Measurements from ENCODE around the gene MOCS3.
A peak's percentile ranks its signal among the peaks of the same experiment; 100 is the strongest.

The MOCS3 gene

GRCh38 chr20:50983321-50983720, 24.7 kb downstream of the MOCS3 start:
- Histone ChIP-seq H3K27ac (ENCODE audit: low read depth, low read length) (no peak overlapping the region), H3K36me3 (ENCODE audit: control insufficient read depth, insufficient read depth, low read length) (no peaks in the 10 kb centered on the region), H3K4me3 (ENCODE audit: low read depth, low read length) (no peak overlapping the region), H3K9me3 (ENCODE audit: control insufficient read depth, insufficient read depth, low read length) (no peaks in the 10 kb centered on the region), H3K9ac (ENCODE audit: low read depth, low read length) (no peak overlapping the region), H3K27me3 (ENCODE audit: control insufficient read depth, insufficient read depth, low read length) (no peaks in the 10 kb centered on the region), H3K4me1 (ENCODE audit: control insufficient read depth, insufficient read depth, low read length) (no peaks in the 10 kb centered on the region)

GRCh38 chr20:50987493-50988210, 29.0 kb downstream of the MOCS3 start:
- Histone ChIP-seq H3K4me3 (ENCODE audit: low read depth, low read length) (no peak overlapping the region), H3K4me1 (ENCODE audit: control insufficient read depth, insufficient read depth, low read length) (peaks cover 8% of the 10 kb centered on the region), H3K36me3 (ENCODE audit: control insufficient read depth, insufficient read depth, low read length) (no peaks in the 10 kb centered on the region), H3K9me3 (ENCODE audit: control insufficient read depth, insufficient read depth, low read length) (no peaks in the 10 kb centered on the region), H3K27me3 (ENCODE audit: control insufficient read depth, insufficient read depth, low read length) (no peaks in the 10 kb centered on the region), H3K9ac (ENCODE audit: low read depth, low read length) (no peak overlapping the region), H3K27ac (ENCODE audit: low read depth, low read length) (no peak overlapping the region)

GRCh38 chr20:50991076-50991475, 32.5 kb downstream of the MOCS3 start:
- no peak overlapping the region for H3K4me3 ChIP-seq (ENCODE audit: low read depth, low read length)
- no peak overlapping the region for H3K27ac ChIP-seq (ENCODE audit: low read depth, low read length)

GRCh38 chr20:50992336-50992732, 33.7 kb downstream of the MOCS3 start:
- Histone ChIP-seq H3K36me3 (ENCODE audit: control insufficient read depth, insufficient read depth, low read length) (no peaks in the 10 kb centered on the region), H3K9me3 (ENCODE audit: control insufficient read depth, insufficient read depth, low read length) (no peaks in the 10 kb centered on the region; the same call in 1 of the 2 replicates), H3K27me3 (ENCODE audit: control insufficient read depth, insufficient read depth, low read length) (no peaks in the 10 kb centered on the region), H3K27ac (ENCODE audit: low read depth, low read length) (peak overlapping the region; percentile 91), H3K4me1 (ENCODE audit: control insufficient read depth, insufficient read depth, low read length) (peaks cover 11% of the 10 kb centered on the region), H3K9ac (ENCODE audit: low read depth, low read length) (peak overlapping the region; percentile 19; the same call in 1 of the 2 replicates), H3K4me3 (ENCODE audit: low read depth, low read length) (peak overlapping the region; percentile 6; the same call in 1 of the 2 replicates)

More at GRCh38 chr20:50991076-50991475, 32.5 kb downstream of the MOCS3 start:
- H3K27me3 ChIP-seq (ENCODE audit: control insufficient read depth, insufficient read depth, low read length): no peaks in the 10 kb centered on the region
- H3K9me3 ChIP-seq (ENCODE audit: control insufficient read depth, insufficient read depth, low read length): no peaks in the 10 kb centered on the region; the same call in 1 of the 2 replicates
- H3K9ac ChIP-seq (ENCODE audit: low read depth, low read length): no peak overlapping the region
- peaks cover 11% of the 10 kb centered on the region for H3K4me1 ChIP-seq (ENCODE audit: control insufficient read depth, insufficient read depth, low read length)
- H3K36me3 ChIP-seq (ENCODE audit: control insufficient read depth, insufficient read depth, low read length): no peaks in the 10 kb centered on the region

- Histone ChIP-seq H3K9me3 (ENCODE audit: control insufficient read depth, insufficient read depth, low read length) (no peaks in the 10 kb centered on the region; the same call in 1 of the 2 replicates), H3K4me1 (ENCODE audit: control insufficient read depth, insufficient read depth, low read length) (peaks cover 11% of the 10 kb centered on the region), H3K27me3 (ENCODE audit: control insufficient read depth, insufficient read depth, low read length) (no peaks in the 10 kb centered on the region), H3K4me3 (ENCODE audit: low read depth, low read length) (peak overlapping the region; percentile 6; the same call in 1 of the 2 replicates), H3K9ac (ENCODE audit: low read depth, low read length) (peak overlapping the region; percentile 19; the same call in 1 of the 2 replicates), H3K36me3 (ENCODE audit: control insufficient read depth, insufficient read depth, low read length) (no peaks in the 10 kb centered on the region), H3K27ac (ENCODE audit: low read depth, low read length) (peak overlapping the region; percentile 91)
Measured at GRCh38 chr20:50992733-50993457, 34.3 kb downstream of the MOCS3 start.

GRCh38 chr20:50993876-50994275, 35.3 kb downstream of the MOCS3 start:
- H3K9me3 ChIP-seq (ENCODE audit: control insufficient read depth, insufficient read depth, low read length): no peaks in the 10 kb centered on the region; the same call in 1 of the 2 replicates
- no peaks in the 10 kb centered on the region for H3K27me3 ChIP-seq (ENCODE audit: control insufficient read depth, insufficient read depth, low read length)
- H3K4me1 ChIP-seq (ENCODE audit: control insufficient read depth, insufficient read depth, low read length): peaks cover 11% of the 10 kb centered on the region
- no peak overlapping the region for H3K27ac ChIP-seq (ENCODE audit: low read depth, low read length)
- H3K4me3 ChIP-seq (ENCODE audit: low read depth, low read length): no peak overlapping the region
- H3K36me3 ChIP-seq (ENCODE audit: control insufficient read depth, insufficient read depth, low read length): no peaks in the 10 kb centered on the region
- H3K9ac ChIP-seq (ENCODE audit: low read depth, low read length): no peak overlapping the region

GRCh38 chr20:50995506-50995905, 36.9 kb downstream of the MOCS3 start:
- H3K27me3 ChIP-seq (ENCODE audit: control insufficient read depth, insufficient read depth, low read length): no peaks in the 10 kb centered on the region
- H3K36me3 ChIP-seq (ENCODE audit: control insufficient read depth, insufficient read depth, low read length): no peaks in the 10 kb centered on the region
- H3K4me3 ChIP-seq (ENCODE audit: low read depth, low read length): no peak overlapping the region
- H3K27ac ChIP-seq (ENCODE audit: low read depth, low read length): no peak overlapping the region
- H3K9me3 ChIP-seq (ENCODE audit: control insufficient read depth, insufficient read depth, low read length): no peaks in the 10 kb centered on the region; the same call in 1 of the 2 replicates
- peaks cover 11% of the 10 kb centered on the region for H3K4me1 ChIP-seq (ENCODE audit: control insufficient read depth, insufficient read depth, low read length)
- H3K9ac ChIP-seq (ENCODE audit: low read depth, low read length): no peak overlapping the region

GRCh38 chr20:50996901-50997865, 38.6 kb downstream of the MOCS3 start:
- Histone ChIP-seq H3K9ac (ENCODE audit: low read depth, low read length) (no peak overlapping the region), H3K4me3 (ENCODE audit: low read depth, low read length) (no peak overlapping the region), H3K27me3 (ENCODE audit: control insufficient read depth, insufficient read depth, low read length) (no peaks in the 10 kb centered on the region), H3K36me3 (ENCODE audit: control insufficient read depth, insufficient read depth, low read length) (no peaks in the 10 kb centered on the region), H3K9me3 (ENCODE audit: control insufficient read depth, insufficient read depth, low read length) (no peaks in the 10 kb centered on the region; the same call in 1 of the 2 replicates), H3K27ac (ENCODE audit: low read depth, low read length) (no peak overlapping the region), H3K4me1 (ENCODE audit: control insufficient read depth, insufficient read depth, low read length) (peaks cover 7% of the 10 kb centered on the region)

GRCh38 chr20:50999355-50999754, 40.7 kb downstream of the MOCS3 start:
- Histone ChIP-seq H3K9me3 (ENCODE audit: control insufficient read depth, insufficient read depth, low read length) (no peaks in the 10 kb centered on the region), H3K27me3 (ENCODE audit: control insufficient read depth, insufficient read depth, low read length) (no peaks in the 10 kb centered on the region), H3K27ac (ENCODE audit: low read depth, low read length) (no peak overlapping the region)

GRCh38 chr20:51001430-51002265, 43.0 kb downstream of the MOCS3 start:
- Histone ChIP-seq H3K4me1 (ENCODE audit: control insufficient read depth, insufficient read depth, low read length) (no peaks in the 10 kb centered on the region), H3K9ac (ENCODE audit: low read depth, low read length) (no peak overlapping the region), H3K4me3 (ENCODE audit: low read depth, low read length) (no peak overlapping the region), H3K27me3 (ENCODE audit: control insufficient read depth, insufficient read depth, low read length) (no peaks in the 10 kb centered on the region), H3K9me3 (ENCODE audit: control insufficient read depth, insufficient read depth, low read length) (no peaks in the 10 kb centered on the region), H3K36me3 (ENCODE audit: control insufficient read depth, insufficient read depth, low read length) (0 out of 2 replicates have a peak, but pooled peaks cover 5% of the 10 kb centered on the region), H3K27ac (ENCODE audit: low read depth, low read length) (no peak overlapping the region)

More at GRCh38 chr20:50999355-50999754, 40.7 kb downstream of the MOCS3 start:
- H3K4me1 ChIP-seq (ENCODE audit: control insufficient read depth, insufficient read depth, low read length): no peaks in the 10 kb centered on the region
- H3K4me3 ChIP-seq (ENCODE audit: low read depth, low read length): no peak overlapping the region
- H3K36me3 ChIP-seq (ENCODE audit: control insufficient read depth, insufficient read depth, low read length): 0 out of 2 replicates have a peak, but pooled peaks cover 5% of the 10 kb centered on the region
- no peak overlapping the region for H3K9ac ChIP-seq (ENCODE audit: low read depth, low read length)

Measured in HUES48 (cell line).